ENCODE data around the gene ODF4.

DNA sequence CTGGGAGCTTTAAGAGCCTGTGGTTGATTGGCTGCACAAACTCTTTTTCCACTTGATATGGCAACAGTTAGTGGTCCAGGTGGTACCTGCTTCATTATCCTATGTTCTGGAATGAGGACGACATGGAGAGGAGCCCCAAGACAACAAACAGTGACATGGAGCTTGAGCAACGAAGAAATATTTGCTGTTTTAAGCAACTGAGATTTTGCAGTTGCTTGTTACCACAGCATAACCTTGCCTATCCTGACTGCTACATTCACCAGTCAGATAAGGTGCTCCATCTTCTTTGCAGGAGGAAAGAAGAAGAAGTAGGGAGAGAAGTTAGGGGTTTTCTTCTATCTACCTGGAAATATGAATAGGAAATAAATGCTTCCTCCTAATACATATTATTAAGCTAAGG lies 7.5 kb upstream of the ODF4 start:
- TF ChIP-seq, protein P1, sequence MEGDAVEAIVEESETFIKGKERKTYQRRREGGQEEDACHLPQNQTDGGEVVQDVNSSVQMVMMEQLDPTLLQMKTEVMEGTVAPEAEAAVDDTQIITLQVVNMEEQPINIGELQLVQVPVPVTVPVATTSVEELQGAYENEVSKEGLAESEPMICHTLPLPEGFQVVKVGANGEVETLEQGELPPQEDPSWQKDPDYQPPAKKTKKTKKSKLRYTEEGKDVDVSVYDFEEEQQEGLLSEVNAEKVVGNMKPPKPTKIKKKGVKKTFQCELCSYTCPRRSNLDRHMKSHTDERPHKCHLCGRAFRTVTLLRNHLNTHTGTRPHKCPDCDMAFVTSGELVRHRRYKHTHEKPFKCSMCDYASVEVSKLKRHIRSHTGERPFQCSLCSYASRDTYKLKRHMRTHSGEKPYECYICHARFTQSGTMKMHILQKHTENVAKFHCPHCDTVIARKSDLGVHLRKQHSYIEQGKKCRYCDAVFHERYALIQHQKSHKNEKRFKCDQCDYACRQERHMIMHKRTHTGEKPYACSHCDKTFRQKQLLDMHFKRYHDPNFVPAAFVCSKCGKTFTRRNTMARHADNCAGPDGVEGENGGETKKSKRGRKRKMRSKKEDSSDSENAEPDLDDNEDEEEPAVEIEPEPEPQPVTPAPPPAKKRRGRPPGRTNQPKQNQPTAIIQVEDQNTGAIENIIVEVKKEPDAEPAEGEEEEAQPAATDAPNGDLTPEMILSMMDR (conservative IDR thresholded peaks at IDR 0.05; ENCODE audit: low read depth, low read length) = no peak
- TF ChIP-seq EZH2 (IDR thresholded peaks at IDR 0.05; ENCODE audit: low read length, unreplicated experiment) = no peak
- no peak for TF ChIP-seq EZH2phosphoT487 (IDR thresholded peaks at IDR 0.05; ENCODE audit: borderline replicate concordance, low read length)
